K562 (cell line): ENCODE measurements around the gene LAMP1. TPM values are rescaled to one million over a fixed set of nuclear protein-coding genes. Genes with fewer than 3 reads are reported as not detected.
A peak's percentile ranks its signal among the peaks of the same experiment; 100 is the strongest.

Source experiments
- ATAC-seq: fragments of 200-7000 bp; cut with Tn5 transposase; 3 replicates; pipeline ENCODE4 v1.9.1; 2020; ENCODE audit warnings: moderate library complexity
- BruUV-seq: library from RNA; stranded (reverse); fragments of 400-500 nt; replicated peaks from 2 replicates; lab custom pipeline; 2021; lab: Mats Ljungman, UMichigan
- CTCF ChIA-PET: fragments of 300-600 bp; formaldehyde crosslinking; extraction: SDS; loops from one replicate; lab custom pipeline; 2021; ENCODE audit warnings: low intra/inter-chr PET ratio; lab: Yijun Ruan, JAX
- POLR2A ChIA-PET: fragments of 300-600, 350-650 bp; sonication (Branson Sonifier 250); formaldehyde crosslinking; extraction: SDS; loops from one replicate; lab custom pipeline; 2021; ENCODE audit warnings: antibody characterized with exemption, inconsistent platforms; lab: Yijun Ruan, JAX
- DNase-seq, 4 experiments: peaks; one replicate each; pipeline versions ENCODE4 v3.0.0 to v3.0.0-alpha.2; 2011 to 2018; ENCODE audit warnings: low spot score in 3 of 4, mixed read lengths in 3 of 4; ENCODE audit errors: extremely low read depth in 1 of 4
- FAIRE-seq: peaks from 2 replicates; lab custom pipeline; 2011; peaks lifted over from hg19 to GRCh38; lab: Jason Lieb, UNC
- H2AFZ ChIP-seq: 2 replicates; pipeline ENCODE4 v1.6.0; 2011; ENCODE audit warnings: low read depth, low read length, control low read depth, inconsistent platforms
- H3K27ac ChIP-seq: fragments of 200-600 bp; 3 replicates; pipeline ENCODE4 v1.8.0; 2011; ENCODE audit warnings: low read depth, mild to moderate bottlenecking, control low read depth, inconsistent platforms, low read length, moderate library complexity, mixed read lengths; ENCODE audit errors: extremely low read depth
- H3K27me3 ChIP-seq, 2 experiments: fragments of 300-600 bp in 1 of 2; 2 replicates in 1 of 2; 3 replicates in 1 of 2; pipeline versions ENCODE4 v1.6.0 to v1.8.0; 2011; ENCODE audit warnings: inconsistent platforms in 2 of 2, low read length in 2 of 2, mild to moderate bottlenecking in 1 of 2, mixed read lengths in 1 of 2, moderate library complexity in 1 of 2; ENCODE audit not compliant: control insufficient read depth in 2 of 2, insufficient read depth in 2 of 2
- H3K36me3 ChIP-seq: fragments of 300-600 bp; 3 replicates; pipeline ENCODE4 v1.8.0; 2011; ENCODE audit warnings: mild to moderate bottlenecking, low read length, inconsistent platforms; ENCODE audit not compliant: control insufficient read depth, insufficient read depth
- H3K4me1 ChIP-seq, 2 experiments: fragments of 200-600 bp in 1 of 2; replicated peaks in 1 of 2; 2 replicates in 1 of 2; 3 replicates in 1 of 2; pipeline versions ENCODE4 v1.5.1 to v1.8.0; 2011; ENCODE audit warnings: inconsistent platforms in 2 of 2, low read length in 2 of 2, mild to moderate bottlenecking in 1 of 2, mixed read lengths in 1 of 2, moderate library complexity in 1 of 2; ENCODE audit not compliant: control insufficient read depth in 2 of 2, insufficient read depth in 2 of 2
- H3K4me2 ChIP-seq: 2 replicates; pipeline ENCODE4 v1.6.1; 2011; ENCODE audit warnings: low read length, control low read depth, inconsistent platforms, mixed read lengths; ENCODE audit not compliant: insufficient read depth
- H3K4me3 ChIP-seq: fragments of 200-600 bp; sonication (generic), shearing (Covaris generic); 2 replicates; pipeline ENCODE4 v1.5.1; 2016; ENCODE audit warnings: control low read depth, inconsistent platforms
- H3K79me2 ChIP-seq: fragments of 200-600 bp; 3 replicates; pipeline ENCODE4 v1.8.0; 2011; ENCODE audit warnings: low read length, inconsistent platforms; ENCODE audit not compliant: control insufficient read depth, insufficient read depth
- H3K9ac ChIP-seq, 2 experiments: 2 replicates each; pipeline versions ENCODE4 v1.6.0 to v1.6.1; 2011; ENCODE audit warnings: low read depth in 2 of 2, low read length in 2 of 2, control low read depth in 1 of 2, inconsistent platforms in 1 of 2, mild to moderate bottlenecking in 1 of 2, mixed read lengths in 1 of 2; ENCODE audit not compliant: insufficient read depth in 1 of 2
- H3K9me1 ChIP-seq: one replicate; pipeline ENCODE4 v1.6.0; 2011; ENCODE audit warnings: inconsistent platforms, mild to moderate bottlenecking, low read length, moderate library complexity; ENCODE audit not compliant: control insufficient read depth, insufficient read depth
- H3K9me3 ChIP-seq: replicated peaks from 2 replicates; pipeline ENCODE4 v1.5.1; 2011; ENCODE audit warnings: low read depth, low read length, inconsistent platforms; ENCODE audit not compliant: control insufficient read depth, insufficient read depth
- H4K20me1 ChIP-seq: replicated peaks from 2 replicates; pipeline ENCODE4 v1.6.1; 2011; ENCODE audit warnings: low read length, inconsistent platforms, mixed read lengths; ENCODE audit not compliant: control insufficient read depth, insufficient read depth
- CTBP1 ChIP-seq: fragments of 450-650 bp; IDR thresholded peaks from 2 replicates; pipeline ENCODE4 v1.6.1; 2016; ENCODE audit warnings: borderline replicate concordance
- VEZF1 ChIP-seq: fragments of 200-800 bp; sonication (Bioruptor generic); IDR thresholded peaks from 2 replicates; pipeline ENCODE4 v1.6.1; 2017; ENCODE audit warnings: missing genetic modification characterization, missing compliant biosample characterization
- ZFX ChIP-seq: sonication (generic); formaldehyde crosslinking; IDR thresholded peaks from 2 replicates; pipeline ENCODE4 v1.8.0; 2022; ENCODE audit warnings: mild to moderate bottlenecking, missing genetic modification reagents, moderate library complexity
- WGBS: fragments of 100-300 bp; shearing (Covaris generic); methylation state at CpG from one replicate; pipeline ENCODE4 v1.1.6; 2016; ENCODE audit warnings: low coverage, mixed read lengths; ENCODE audit not compliant: insufficient coverage; ENCODE audit errors: missing lambda C conversion rate; 5-methylcytosine and 5-hydroxymethylcytosine counted together
- in situ Hi-C: fragments of 300-500 bp; cut with MboI; formaldehyde crosslinking; loops from 4 replicates; pipeline ENCODE4 v1.15.0; 2018; ENCODE audit warnings: inconsistent platforms, mixed read lengths
- intact Hi-C: fragments of 100-400 bp; cut with micrococcal nuclease; formaldehyde crosslinking; loops from 2 replicates; pipeline ENCODE4 v1.14.2; 2022
- polyA plus RNA-seq, 8 experiments: library from polyadenylated mRNA; depleted of rRNA in 4 of 8; stranded (reverse) in 5 of 8; unstranded in 3 of 8; fragments of >200 nt; fragmentation: Nextera tagmentation in 2 of 8; fragmentation: Illumina TruSeq in 1 of 8; extraction: Ambion mirVana in 2 of 8; extraction: Trizol in 1 of 8; gene quantifications; 2 replicates each; pipeline versions ENCODE4 v1.2.1 to v1.2.3, GENCODE V29; 2011 to 2014; ENCODE audit warnings: inconsistent platforms in 1 of 8, missing spikeins in 1 of 8
- total RNA-seq, 7 experiments: library from RNA; depleted of rRNA in 6 of 7; stranded (reverse); fragments of >200 nt in 6 of 7; fragmentation: Illumina TruSeq in 2 of 7; extraction: Trizol in 2 of 7; gene quantifications; 2 replicates each; pipeline versions ENCODE4 v1.2.1 to v1.2.3, GENCODE V29; 2011 to 2021; ENCODE audit warnings: low replicate concordance in 1 of 7

The LAMP1 gene
- total and polyA plus RNA-seq, 9 of the 15 experiments (the other 6 are each of a cell fraction or from before 2014, with no cell fraction given) = 2.2 to 70.1 (median 30.5) TPM

- in situ Hi-C loops = no loop called here
- H3K27me3 ChIP-seq = no peaks in the 10 kb centered on the region
Observed at GRCh38 chr13:113364311-113364889, 67.4 kb downstream of the LAMP1 start.

More at GRCh38 chr13:113364311-113364889, 67.4 kb downstream of the LAMP1 start:
- H3K36me3 ChIP-seq = no peaks in the 10 kb centered on the region
- no peak for ATAC-seq
- ChIA-PET POLR2A (interaction anchor here (0.6 kb wide), 1 partner anchor 341 kb away, joined by 3 read pairs; no protein-coding TSS in a partner anchor), CTCF (no interaction called here)
- TF ChIP-seq CTBP1 (no peak), VEZF1 (CRISPR knock-in tag) (peak; percentile 94), ZFX (CRISPR knock-in tag) (peak; percentile 59)
- intact Hi-C loops = no loop called here
- no peaks in the 10 kb centered on the region for H3K9me3 ChIP-seq
- H3K27ac ChIP-seq = 0 out of 3 replicates have a peak overlapping the region, but pooled peaks have one; percentile 12
- H4K20me1 ChIP-seq = no peaks in the 10 kb centered on the region
- H2AFZ ChIP-seq = peak overlapping the region; percentile 34
- H3K4me1 ChIP-seq = peaks cover 11 to 43% of the 10 kb centered on the region in 2 experiments; a peak in 4 of 5 replicates
- H3K9me1 ChIP-seq = no peaks in the 10 kb centered on the region
- peak in 1 of 4 experiments; percentile 91 for DNase-seq
- H3K79me2 ChIP-seq = peaks cover 8% of the 10 kb centered on the region; the same call in 2 of the 3 replicates
- peak overlapping the region in 1 of 2 experiments; percentile 70; a peak in 2 of 4 replicates for H3K9ac ChIP-seq
- 0% methylated on average over 2 of the region's 41 CpGs for WGBS
- no peak for FAIRE-seq
- H3K4me3 ChIP-seq = peak overlapping the region; percentile 22; the same call in 1 of the 2 replicates
- no peak overlapping the region; the same call in 1 of the 2 replicates for H3K4me2 ChIP-seq
- BruUV-seq = no TSS peak
